NT2/D1 (cell line): ENCODE measurements around the gene ELOVL7.

Experiments
- YY1 ChIP-seq: IDR thresholded peaks from 2 replicates; pipeline ENCODE4 v1.6.1; 2011; ENCODE audit not compliant: insufficient read length, insufficient read depth
- ZNF274 ChIP-seq: IDR thresholded peaks from 2 replicates; pipeline ENCODE4 v1.6.1; 2011; ENCODE audit warnings: mild to moderate bottlenecking, low read depth, low read length

DNA sequence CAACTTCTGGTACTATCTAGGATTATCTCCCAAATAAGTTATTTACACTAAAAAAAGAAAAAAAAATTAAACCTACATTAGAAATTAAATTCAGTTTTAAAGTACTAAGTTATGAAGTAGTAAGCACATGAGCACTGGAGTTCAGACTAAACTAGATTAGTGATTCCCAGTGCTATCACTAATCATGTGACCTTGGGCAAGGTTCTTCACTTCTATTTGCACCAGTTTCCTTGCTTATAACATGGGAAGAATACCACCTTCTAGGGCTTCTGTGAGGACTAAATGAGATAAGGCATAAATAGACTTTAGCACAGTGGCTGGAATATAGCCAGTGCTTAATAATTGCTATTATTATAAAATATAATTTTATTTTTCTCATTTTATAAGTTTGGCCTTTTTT, 10.5 kb downstream of the ELOVL7 start:
- TF ChIP-seq ZNF274 (no peak), YY1 (no peak)
